ENCODE results near the gene AQP9. TPM values are rescaled to one million over a fixed set of nuclear protein-coding genes. Genes with fewer than 3 reads are reported as not detected.

Gene AQP9
- total RNA-seq, 1 experiment from 2014 or later: 0.67 TPM

GRCh38 chr15:58214591-58215340 is 76.6 kb downstream of the AQP9 start:
- H3K4me3 ChIP-seq: no peak overlapping the region
- H3K27me3 ChIP-seq: no peaks in the 10 kb centered on the region
- no peaks in the 10 kb centered on the region for H3K9me3 ChIP-seq (replicated peaks)
- H3K36me3 ChIP-seq: no peaks in the 10 kb centered on the region
- no peak overlapping the region for H3K27ac ChIP-seq
- H3K4me1 ChIP-seq: peaks cover 4% of the 10 kb centered on the region; the same call in 1 of the 2 replicates
- DNase-seq: no peak

- no peaks in the 10 kb centered on the region for H3K27me3 ChIP-seq
- H3K27ac ChIP-seq: no peak overlapping the region
- no peaks in the 10 kb centered on the region for H3K9me3 ChIP-seq (replicated peaks)
- no peak overlapping the region for H3K4me3 ChIP-seq
- H3K36me3 ChIP-seq: no peaks in the 10 kb centered on the region
- peaks cover 7% of the 10 kb centered on the region for H3K4me1 ChIP-seq
- peak in 1 of 2 experiments; percentile 29 for DNase-seq
Measured at GRCh38 chr15:58217460-58217859, 79.3 kb downstream of the AQP9 start.

GRCh38 chr15:58221591-58222241 is 83.5 kb downstream of the AQP9 start:
- H3K9me3 ChIP-seq (replicated peaks): no peaks in the 10 kb centered on the region
- DNase-seq: peak; percentile 57 to 66
- H3K4me3 ChIP-seq: no peak overlapping the region
- H3K27ac ChIP-seq: no peak overlapping the region
- peaks cover 25% of the 10 kb centered on the region for H3K4me1 ChIP-seq
- H3K27me3 ChIP-seq: no peaks in the 10 kb centered on the region
- H3K36me3 ChIP-seq: no peaks in the 10 kb centered on the region

GRCh38 chr15:58222679-58223078 is 84.5 kb downstream of the AQP9 start:
- Histone ChIP-seq H3K36me3 (no peaks in the 10 kb centered on the region), H3K9me3 (replicated peaks) (no peaks in the 10 kb centered on the region), H3K4me3 (no peak overlapping the region), H3K4me1 (peaks cover 25% of the 10 kb centered on the region), H3K27ac (no peak overlapping the region; the same call in 1 of the 2 replicates), H3K27me3 (no peaks in the 10 kb centered on the region)
- peak in 1 of 2 experiments; percentile 53 for DNase-seq

GRCh38 chr15:58223432-58223831 is 85.3 kb downstream of the AQP9 start:
- Histone ChIP-seq H3K36me3 (no peaks in the 10 kb centered on the region), H3K4me3 (no peak overlapping the region), H3K9me3 (replicated peaks) (no peaks in the 10 kb centered on the region), H3K27ac (peak overlapping the region; percentile 1; the same call in 1 of the 2 replicates), H3K27me3 (no peaks in the 10 kb centered on the region), H3K4me1 (peaks cover 31% of the 10 kb centered on the region)
- DNase-seq: no peak

- DNase-seq: peak; percentile 84 to 93
- H3K4me1 ChIP-seq: peaks cover 37% of the 10 kb centered on the region
- H3K27ac ChIP-seq: peak overlapping the region; percentile 1; the same call in 1 of the 2 replicates
- no peaks in the 10 kb centered on the region for H3K27me3 ChIP-seq
- no peaks in the 10 kb centered on the region for H3K36me3 ChIP-seq
- no peaks in the 10 kb centered on the region for H3K9me3 ChIP-seq (replicated peaks)
- no peak overlapping the region for H3K4me3 ChIP-seq
Measured at GRCh38 chr15:58224068-58224467, 85.9 kb downstream of the AQP9 start.

GRCh38 chr15:58227706-58228543 is 89.7 kb downstream of the AQP9 start:
- H3K4me1 ChIP-seq: peaks cover 39% of the 10 kb centered on the region
- peak; percentile 78 to 92 for DNase-seq
- H3K36me3 ChIP-seq: no peaks in the 10 kb centered on the region
- H3K4me3 ChIP-seq: no peak overlapping the region
- peak overlapping the region; percentile 79 for H3K27ac ChIP-seq
- no peaks in the 10 kb centered on the region for H3K9me3 ChIP-seq (replicated peaks)
- H3K27me3 ChIP-seq: no peaks in the 10 kb centered on the region

GRCh38 chr15:58228718-58229117 is 90.5 kb downstream of the AQP9 start:
- H3K4me3 ChIP-seq: peak overlapping the region; percentile 53
- H3K36me3 ChIP-seq: no peaks in the 10 kb centered on the region
- peaks cover 31% of the 10 kb centered on the region for H3K4me1 ChIP-seq
- DNase-seq: peak; percentile 56 to 74
- H3K27me3 ChIP-seq: no peaks in the 10 kb centered on the region
- H3K9me3 ChIP-seq (replicated peaks): no peaks in the 10 kb centered on the region
- peak overlapping the region; percentile 79 for H3K27ac ChIP-seq

GRCh38 chr15:58229297-58229768 is 91.2 kb downstream of the AQP9 start:
- no peaks in the 10 kb centered on the region for H3K9me3 ChIP-seq (replicated peaks)
- H3K4me3 ChIP-seq: peak overlapping the region; percentile 53
- peak overlapping the region; percentile 79 for H3K27ac ChIP-seq
- peaks cover 25% of the 10 kb centered on the region for H3K4me1 ChIP-seq
- DNase-seq: peak; percentile 71 to 92
- H3K36me3 ChIP-seq: no peaks in the 10 kb centered on the region
- no peaks in the 10 kb centered on the region for H3K27me3 ChIP-seq

- peak; percentile 49 to 52 for DNase-seq
- H3K27ac ChIP-seq: no peak overlapping the region
Measured at GRCh38 chr15:58232281-58233065, 94.3 kb downstream of the AQP9 start.

GRCh38 chr15:58233341-58233740 is 95.2 kb downstream of the AQP9 start:
- no peaks in the 10 kb centered on the region for H3K36me3 ChIP-seq
- no peaks in the 10 kb centered on the region for H3K9me3 ChIP-seq (replicated peaks)
- H3K27me3 ChIP-seq: no peaks in the 10 kb centered on the region
- DNase-seq: no peak
- no peak overlapping the region for H3K27ac ChIP-seq
- peaks cover 16% of the 10 kb centered on the region for H3K4me1 ChIP-seq
- H3K4me3 ChIP-seq: no peak overlapping the region

More at GRCh38 chr15:58232281-58233065, 94.3 kb downstream of the AQP9 start:
- H3K4me3 ChIP-seq: no peak overlapping the region
- no peaks in the 10 kb centered on the region for H3K9me3 ChIP-seq (replicated peaks)
- H3K4me1 ChIP-seq: peaks cover 21% of the 10 kb centered on the region
- no peaks in the 10 kb centered on the region for H3K36me3 ChIP-seq
- H3K27me3 ChIP-seq: no peaks in the 10 kb centered on the region
